GM12874 (cell line): ENCODE data around the gene TNIP2.

Source experiments
- CTCF ChIP-seq: IDR thresholded peaks from 2 replicates; pipeline ENCODE4 v1.5.1; 2011; ENCODE audit warnings: low read depth, mild to moderate bottlenecking, control low read depth, low read length, moderate library complexity; ENCODE audit not compliant: insufficient read depth

The TNIP2 gene

GRCh38 chr4:2756691-2757350, 685 bp upstream of the TNIP2 start:
- no peak for TF ChIP-seq CTCF

- no peak for TF ChIP-seq CTCF
Observed at GRCh38 chr4:2754848-2755819, 1.0 kb downstream of the TNIP2 start.

GRCh38 chr4:2753436-2753835, 2.7 kb downstream of the TNIP2 start:
- no peak for TF ChIP-seq CTCF

- no peak for TF ChIP-seq CTCF
Observed at GRCh38 chr4:2750719-2751605, 5.2 kb downstream of the TNIP2 start.

- no peak for TF ChIP-seq CTCF
Observed at GRCh38 chr4:2746891-2747695, 9.0 kb downstream of the TNIP2 start.

- no peak for TF ChIP-seq CTCF
Observed at GRCh38 chr4:2745981-2746806, 9.9 kb downstream of the TNIP2 start.
